SH-SY5Y (cell line): Measurements from ENCODE around the gene SLX4IP.

Source experiments
- GATA2 ChIP-seq: IDR thresholded peaks from 2 replicates; pipeline ENCODE4 v1.6.1; 2011; ENCODE audit warnings: mild to moderate bottlenecking, low read depth, low read length
- GATA3 ChIP-seq: IDR thresholded peaks from 2 replicates; pipeline ENCODE4 v1.6.1; 2011; ENCODE audit warnings: low read depth, mild to moderate bottlenecking, low read length, moderate library complexity

SLX4IP gene

DNA sequence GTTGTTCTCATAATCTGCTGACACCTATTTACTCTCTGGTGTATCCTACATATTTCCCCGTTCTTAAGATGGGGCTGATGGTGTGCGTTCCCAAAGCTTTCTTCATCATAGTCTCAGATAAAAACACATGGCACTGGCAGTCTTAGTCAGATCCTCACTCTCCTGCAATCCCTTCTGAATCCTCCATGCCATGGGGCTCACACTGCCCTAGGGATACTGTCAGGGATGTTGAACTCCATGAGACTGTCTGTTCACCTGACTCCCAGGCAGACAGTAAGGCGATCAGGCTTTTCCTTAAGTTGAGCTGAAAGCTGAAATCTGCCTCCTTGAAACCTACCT lies 76.0 kb downstream of the SLX4IP start:
- no peak for TF ChIP-seq GATA2
- TF ChIP-seq GATA3 = no peak

DNA sequence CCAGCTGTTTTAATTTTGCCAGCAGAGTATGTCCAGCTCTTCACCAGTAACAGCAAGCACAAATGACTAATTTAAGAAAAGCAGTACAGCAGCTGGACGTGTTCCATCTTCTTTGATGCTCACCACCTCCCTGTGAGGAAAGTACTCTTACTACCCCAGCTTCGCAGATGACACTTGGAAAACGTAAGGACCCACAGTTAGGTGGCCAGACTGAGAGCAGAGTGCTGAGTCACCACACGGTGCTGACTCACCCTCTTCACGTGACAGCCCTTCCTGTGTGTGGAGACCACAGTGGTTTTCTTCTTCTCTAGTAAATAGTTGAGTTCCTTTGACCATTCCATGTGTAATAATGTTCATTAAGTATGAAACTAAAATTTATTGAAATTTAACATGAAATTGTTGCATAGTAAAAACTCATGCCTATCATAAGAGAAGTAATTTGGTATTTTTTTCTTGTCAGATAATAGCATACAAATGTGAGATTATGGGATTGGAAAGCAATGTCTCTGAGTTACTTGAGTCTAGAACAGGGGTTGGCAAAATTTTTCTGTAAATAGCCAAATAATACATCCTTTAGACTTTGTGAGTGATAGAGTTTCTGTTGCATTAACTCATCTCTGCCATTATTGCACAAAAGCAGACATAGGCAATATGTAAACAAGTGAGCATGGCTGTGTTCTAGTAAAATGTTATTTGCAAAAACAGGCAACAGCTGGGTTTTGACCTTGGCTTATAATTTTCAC lies 76.6 kb downstream of the SLX4IP start:
- TF ChIP-seq GATA2 (no peak), GATA3 (no peak)

DNA sequence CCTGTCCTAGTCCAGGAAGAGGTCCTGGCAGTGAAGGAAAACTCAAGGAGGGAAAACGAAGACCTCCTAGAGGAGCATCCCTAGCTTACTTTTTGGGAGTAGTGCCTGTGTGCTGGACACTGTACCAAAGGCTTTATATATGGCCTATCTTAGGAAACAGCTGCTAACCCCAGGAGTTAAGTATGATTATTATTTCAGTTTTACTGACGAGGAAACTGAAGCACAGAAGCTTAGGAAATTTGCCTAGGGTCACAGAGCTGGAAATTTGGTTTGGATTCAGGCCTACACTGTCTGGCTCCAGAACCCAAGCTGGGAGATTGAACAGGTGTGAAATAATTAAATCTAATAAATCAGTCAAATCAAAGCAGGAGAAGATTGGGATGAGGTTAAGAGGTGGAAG lies 78.0 kb downstream of the SLX4IP start:
- TF ChIP-seq GATA3 = no peak
- TF ChIP-seq GATA2 = no peak

- TF ChIP-seq GATA3 (no peak), GATA2 (no peak)
Measured at GRCh38 chr20:10513931-10514575, 78.9 kb downstream of the SLX4IP start.

GRCh38 chr20:10516529-10516928 lies 81.4 kb downstream of the SLX4IP start:
- no peak for TF ChIP-seq GATA2

DNA sequence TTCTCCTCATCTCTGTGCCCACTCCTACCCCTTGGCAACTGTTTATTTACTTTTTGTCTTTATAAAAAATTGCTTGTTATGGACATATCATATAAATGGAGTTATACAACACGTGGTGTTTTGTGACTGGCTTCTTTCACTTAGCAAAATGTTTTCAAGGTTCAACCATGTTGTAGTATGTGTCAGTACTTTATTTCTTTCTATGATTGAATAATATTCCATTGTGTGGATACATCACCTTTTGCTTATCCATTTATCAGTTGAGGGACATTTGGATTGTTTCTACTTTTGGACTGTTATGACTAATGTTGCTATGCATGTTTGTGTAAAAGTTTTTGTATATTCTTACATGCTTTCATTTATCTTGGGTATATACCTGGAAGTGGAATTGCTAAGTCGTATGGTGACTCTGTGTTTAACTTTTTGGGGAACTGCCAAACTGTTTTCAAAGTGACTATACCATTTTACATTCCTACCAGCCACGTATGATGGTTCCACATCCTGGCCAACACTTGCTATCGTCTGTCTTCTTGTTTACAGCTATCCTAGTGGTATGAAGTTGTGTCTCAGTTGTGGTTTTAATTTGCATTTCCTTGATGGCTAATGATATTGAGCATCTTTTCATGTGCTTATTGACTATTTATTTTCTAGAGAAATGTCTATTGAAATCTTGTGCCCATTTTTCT lies 84.4 kb downstream of the SLX4IP start:
- no peak for TF ChIP-seq GATA3
- no peak for TF ChIP-seq GATA2

- TF ChIP-seq GATA2 = no peak
- no peak for TF ChIP-seq GATA3
Measured at GRCh38 chr20:10520528-10520927, 85.4 kb downstream of the SLX4IP start.

GRCh38 chr20:10521068-10521831 lies 86.1 kb downstream of the SLX4IP start:
- no peak for TF ChIP-seq GATA2
- no peak for TF ChIP-seq GATA3

DNA sequence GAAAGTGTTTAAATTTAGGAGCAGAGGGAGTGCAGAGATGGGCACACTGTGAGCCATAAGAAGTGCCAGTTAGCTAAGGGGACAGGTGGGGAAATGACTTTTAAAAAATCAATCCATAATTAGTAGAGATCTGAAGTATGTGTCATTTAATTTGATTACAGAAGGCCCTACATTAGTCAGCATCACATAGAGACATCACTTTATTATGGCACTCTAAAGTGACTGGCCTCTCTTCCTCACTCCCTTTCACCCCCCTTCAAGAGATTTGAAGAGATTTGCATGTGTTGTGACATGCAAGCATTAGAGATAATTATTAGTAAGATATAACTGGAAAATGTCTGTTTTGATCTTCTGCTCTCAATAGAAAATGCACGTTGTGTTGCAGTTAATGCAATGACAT lies 86.7 kb downstream of the SLX4IP start:
- no peak for TF ChIP-seq GATA2
- no peak for TF ChIP-seq GATA3

- TF ChIP-seq GATA3 (no peak), GATA2 (no peak)
Measured at GRCh38 chr20:10522328-10522727, 87.2 kb downstream of the SLX4IP start.

DNA sequence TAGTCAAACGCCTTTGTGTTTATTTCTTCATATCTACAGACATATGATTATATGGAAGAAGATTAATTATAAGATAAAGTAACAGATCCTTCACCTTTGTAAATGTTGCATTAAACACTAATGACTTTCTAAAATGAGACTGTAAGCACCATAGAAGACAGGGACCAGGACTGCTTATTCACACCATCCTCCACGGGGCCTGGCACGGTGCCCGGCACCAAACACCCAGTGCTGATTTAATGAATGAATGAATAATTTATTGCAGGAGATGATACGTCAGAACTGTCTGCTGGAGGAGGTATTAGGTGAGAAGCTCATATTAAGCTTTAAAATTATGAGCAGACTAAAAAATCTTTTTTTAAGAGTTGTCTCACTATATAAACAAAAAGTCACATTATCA lies 88.3 kb downstream of the SLX4IP start:
- no peak for TF ChIP-seq GATA3
- no peak for TF ChIP-seq GATA2

- TF ChIP-seq GATA3 (no peak), GATA2 (no peak)
Measured at GRCh38 chr20:10524034-10524476, 89.0 kb downstream of the SLX4IP start.

DNA sequence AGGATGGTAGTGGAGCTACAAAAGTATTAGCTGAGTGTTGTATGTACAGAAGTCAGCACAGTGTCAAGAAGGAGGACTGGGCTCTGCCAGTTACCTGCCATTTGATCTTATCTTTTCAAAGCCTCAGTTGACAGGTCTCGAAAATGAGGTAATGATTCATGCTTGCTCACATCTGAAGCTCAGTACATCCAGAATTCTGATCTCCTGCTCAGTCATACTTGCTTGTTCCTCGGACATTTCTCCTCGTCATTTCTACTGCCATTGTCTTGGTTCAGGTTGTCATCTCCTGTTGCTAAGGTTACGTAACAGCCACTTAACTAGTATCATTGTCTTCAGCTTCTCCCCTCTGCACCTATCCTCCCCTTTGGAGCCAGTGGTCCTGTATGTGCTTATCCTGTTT lies 89.5 kb downstream of the SLX4IP start:
- TF ChIP-seq GATA2 (no peak), GATA3 (no peak)

- no peak for TF ChIP-seq GATA3
- TF ChIP-seq GATA2 = no peak
Measured at GRCh38 chr20:10527781-10528180, 92.7 kb downstream of the SLX4IP start.
